ENCODE measurements around the gene CSTA. TPM values are rescaled to one million over a fixed set of nuclear protein-coding genes. Genes with fewer than 3 reads are reported as not detected.

The CSTA gene
- total and polyA plus RNA-seq, 2 experiments from 2014 or later = not detected

- Histone ChIP-seq H3K4me1 (ENCODE audit: low read depth) (no peaks in the 10 kb centered on the region), H3K36me3 (no peaks in the 10 kb centered on the region), H3K27ac (no peak overlapping the region), H3K27me3 (no peaks in the 10 kb centered on the region), H3K4me3 (no peak overlapping the region), H3K9me3 (ENCODE audit: low read depth) (no peaks in the 10 kb centered on the region)
- no peak for TF ChIP-seq CTCF (IDR thresholded peaks at IDR 0.05; ENCODE audit: low read depth, low read length)
- DNase-seq (ENCODE audit: low read depth in 1 of 2, low spot score in 1 of 2) = no peak
These were observed 28.2 kb downstream of the CSTA start for GRCh38 chr3:122353215-122353614.

GRCh38 chr3:122353893-122354401 lies 28.9 kb downstream of the CSTA start:
- no peak for DNase-seq (ENCODE audit: low read depth in 1 of 2, low spot score in 1 of 2)
- Histone ChIP-seq H3K27me3 (no peaks in the 10 kb centered on the region), H3K27ac (no peak overlapping the region), H3K4me1 (ENCODE audit: low read depth) (no peaks in the 10 kb centered on the region), H3K4me3 (no peak overlapping the region), H3K36me3 (no peaks in the 10 kb centered on the region), H3K9me3 (ENCODE audit: low read depth) (no peaks in the 10 kb centered on the region)
- no peak for TF ChIP-seq CTCF (IDR thresholded peaks at IDR 0.05; ENCODE audit: low read depth, low read length)

- no peaks in the 10 kb centered on the region for H3K9me3 ChIP-seq (ENCODE audit: low read depth)
- peaks cover 4% of the 10 kb centered on the region for H3K36me3 ChIP-seq
- DNase-seq (ENCODE audit: low read depth in 1 of 2, low spot score in 1 of 2) = no peak
- no peak overlapping the region for H3K4me3 ChIP-seq
- no peak overlapping the region for H3K27ac ChIP-seq
- no peaks in the 10 kb centered on the region for H3K27me3 ChIP-seq
- no peak for TF ChIP-seq CTCF (IDR thresholded peaks at IDR 0.05; ENCODE audit: low read depth, low read length)
- no peaks in the 10 kb centered on the region for H3K4me1 ChIP-seq (ENCODE audit: low read depth)
These were observed 30.6 kb downstream of the CSTA start for GRCh38 chr3:122355612-122356011.

GRCh38 chr3:122356402-122356801 lies 31.4 kb downstream of the CSTA start:
- Histone ChIP-seq H3K4me1 (ENCODE audit: low read depth) (no peaks in the 10 kb centered on the region), H3K36me3 (peaks cover 7% of the 10 kb centered on the region), H3K27me3 (no peaks in the 10 kb centered on the region), H3K27ac (no peak overlapping the region), H3K9me3 (ENCODE audit: low read depth) (no peaks in the 10 kb centered on the region), H3K4me3 (no peak overlapping the region)
- peak; percentile 28 to 52 for DNase-seq (ENCODE audit: low read depth in 1 of 2, low spot score in 1 of 2)
- peak; percentile 43 for TF ChIP-seq CTCF (IDR thresholded peaks at IDR 0.05; ENCODE audit: low read depth, low read length)

GRCh38 chr3:122357828-122358702 lies 33.0 kb downstream of the CSTA start:
- H3K27ac ChIP-seq = peak overlapping the region; percentile 9
- H3K4me3 ChIP-seq = no peak overlapping the region
- no peak for TF ChIP-seq CTCF (IDR thresholded peaks at IDR 0.05; ENCODE audit: low read depth, low read length)
- H3K9me3 ChIP-seq (ENCODE audit: low read depth) = no peaks in the 10 kb centered on the region
- no peaks in the 10 kb centered on the region for H3K4me1 ChIP-seq (ENCODE audit: low read depth)
- peaks cover 17% of the 10 kb centered on the region for H3K36me3 ChIP-seq
- no peaks in the 10 kb centered on the region for H3K27me3 ChIP-seq
- DNase-seq (ENCODE audit: low read depth in 1 of 2, low spot score in 1 of 2) = no peak

Data from cardiac muscle cell (in vitro differentiated cells and primary cell).